ENCODE results near the gene GRN. TPM values are rescaled to one million over a fixed set of nuclear protein-coding genes. Genes with fewer than 3 reads are reported as not detected.
A peak's percentile ranks its signal among the peaks of the same experiment; 100 is the strongest.

Gene GRN
- total RNA-seq, 1 donor from 2014 or later: 270 TPM

GRCh38 chr17:44320066-44320465 lies 25.0 kb upstream of the GRN start:
- no peaks in the 10 kb centered on the region for H3K9me3 ChIP-seq (ENCODE audit: control insufficient read depth in 3 of 3, low read length in 3 of 3)
- peaks cover 8 to 14% (median 12%) of the 10 kb centered on the region in 3 donors for H3K4me1 ChIP-seq (ENCODE audit: control insufficient read depth in 3 of 3, insufficient read depth in 3 of 3, low read length in 3 of 3)
- H3K27ac ChIP-seq (ENCODE audit: low read depth, low read length): no peak overlapping the region
- no peak overlapping the region for H3K9ac ChIP-seq (ENCODE audit: low read depth in 1 of 3, low read length in 3 of 3)
- H3K36me3 ChIP-seq (ENCODE audit: control insufficient read depth in 3 of 3, insufficient read depth in 3 of 3, low read length in 3 of 3): peaks cover 28 to 30% (median 29%) of the 10 kb centered on the region in 3 donors
- no peak overlapping the region for H3K4me3 ChIP-seq (ENCODE audit: low read length in 3 of 3)
- H3K27me3 ChIP-seq (ENCODE audit: control insufficient read depth in 3 of 3, insufficient read depth in 3 of 3, low read length in 3 of 3): peaks cover 25 to 32% (median 28%) of the 10 kb centered on the region in 3 donors

GRCh38 chr17:44321246-44322120 lies 23.6 kb upstream of the GRN start:
- H3K27ac ChIP-seq (ENCODE audit: low read depth, low read length): no peak overlapping the region
- H3K9me3 ChIP-seq (ENCODE audit: control insufficient read depth in 3 of 3, low read length in 3 of 3): no peaks in the 10 kb centered on the region
- H3K4me3 ChIP-seq (ENCODE audit: low read length in 3 of 3): no peak overlapping the region
- peaks cover 15 to 19% (median 17%) of the 10 kb centered on the region in 3 donors for H3K27me3 ChIP-seq (ENCODE audit: control insufficient read depth in 3 of 3, insufficient read depth in 3 of 3, low read length in 3 of 3)
- H3K4me1 ChIP-seq (ENCODE audit: control insufficient read depth in 3 of 3, insufficient read depth in 3 of 3, low read length in 3 of 3): peaks cover 8 to 28% (median 15%) of the 10 kb centered on the region in 3 donors
- H3K9ac ChIP-seq (ENCODE audit: low read depth in 1 of 3, low read length in 3 of 3): no peak overlapping the region
- peaks cover 28 to 30% (median 29%) of the 10 kb centered on the region in 3 donors for H3K36me3 ChIP-seq (ENCODE audit: control insufficient read depth in 3 of 3, insufficient read depth in 3 of 3, low read length in 3 of 3)

GRCh38 chr17:44322236-44322895 lies 22.7 kb upstream of the GRN start:
- Histone ChIP-seq H3K4me1 (ENCODE audit: control insufficient read depth in 3 of 3, insufficient read depth in 3 of 3, low read length in 3 of 3) (peaks cover 11 to 28% (median 19%) of the 10 kb centered on the region in 3 donors), H3K27ac (ENCODE audit: low read depth, low read length) (no peak overlapping the region), H3K27me3 (ENCODE audit: control insufficient read depth in 3 of 3, insufficient read depth in 3 of 3, low read length in 3 of 3) (peaks cover 7 to 11% (median 8%) of the 10 kb centered on the region in 3 donors), H3K9me3 (ENCODE audit: control insufficient read depth in 3 of 3, low read length in 3 of 3) (no peaks in the 10 kb centered on the region), H3K36me3 (ENCODE audit: control insufficient read depth in 3 of 3, insufficient read depth in 3 of 3, low read length in 3 of 3) (peaks cover 28 to 30% (median 29%) of the 10 kb centered on the region in 3 donors), H3K9ac (ENCODE audit: low read depth in 1 of 3, low read length in 3 of 3) (no peak overlapping the region), H3K4me3 (ENCODE audit: low read length in 3 of 3) (no peak overlapping the region)

- no peak overlapping the region for H3K27ac ChIP-seq (ENCODE audit: low read depth, low read length)
- H3K9ac ChIP-seq (ENCODE audit: low read depth in 1 of 3, low read length in 3 of 3): peak overlapping the region; percentile 79 to 92 (median 87)
- H3K4me1 ChIP-seq (ENCODE audit: control insufficient read depth in 3 of 3, insufficient read depth in 3 of 3, low read length in 3 of 3): peaks cover 11 to 28% (median 19%) of the 10 kb centered on the region in 3 donors
- peak overlapping the region; percentile 74 to 92 (median 91) for H3K4me3 ChIP-seq (ENCODE audit: low read length in 3 of 3)
- peaks cover 28 to 30% (median 29%) of the 10 kb centered on the region in 3 donors for H3K36me3 ChIP-seq (ENCODE audit: control insufficient read depth in 3 of 3, insufficient read depth in 3 of 3, low read length in 3 of 3)
- H3K27me3 ChIP-seq (ENCODE audit: control insufficient read depth in 3 of 3, insufficient read depth in 3 of 3, low read length in 3 of 3): no peaks in the 10 kb centered on the region
- no peaks in the 10 kb centered on the region for H3K9me3 ChIP-seq (ENCODE audit: control insufficient read depth in 3 of 3, low read length in 3 of 3)
Measured at GRCh38 chr17:44323359-44324091, 21.6 kb upstream of the GRN start.

- H3K27me3 ChIP-seq (ENCODE audit: control insufficient read depth in 3 of 3, insufficient read depth in 3 of 3, low read length in 3 of 3): no peaks in the 10 kb centered on the region
- peaks cover 28 to 30% (median 29%) of the 10 kb centered on the region in 3 donors for H3K36me3 ChIP-seq (ENCODE audit: control insufficient read depth in 3 of 3, insufficient read depth in 3 of 3, low read length in 3 of 3)
- no peaks in the 10 kb centered on the region for H3K9me3 ChIP-seq (ENCODE audit: control insufficient read depth in 3 of 3, low read length in 3 of 3)
- H3K4me1 ChIP-seq (ENCODE audit: control insufficient read depth in 3 of 3, insufficient read depth in 3 of 3, low read length in 3 of 3): peaks cover 11 to 28% (median 19%) of the 10 kb centered on the region in 3 donors
- peak overlapping the region; percentile 74 to 92 (median 91) for H3K4me3 ChIP-seq (ENCODE audit: low read length in 3 of 3)
- H3K9ac ChIP-seq (ENCODE audit: low read depth in 1 of 3, low read length in 3 of 3): peak overlapping the region; percentile 79 to 92 (median 87)
- H3K27ac ChIP-seq (ENCODE audit: low read depth, low read length): peak overlapping the region; percentile 87
Measured at GRCh38 chr17:44324092-44324570, 21.0 kb upstream of the GRN start.

- peak within 1 kb of the TSS; percentile 87 for H3K27ac ChIP-seq (ENCODE audit: low read depth, low read length)
- H3K27me3 ChIP-seq (ENCODE audit: control insufficient read depth in 3 of 3, insufficient read depth in 3 of 3, low read length in 3 of 3): no peaks in the 10 kb centered on the region
- H3K9ac ChIP-seq (ENCODE audit: low read depth in 1 of 3, low read length in 3 of 3): peak within 1 kb of the TSS; percentile 79 to 92 (median 87)
- peaks cover 11 to 28% (median 19%) of the 10 kb centered on the region in 3 donors for H3K4me1 ChIP-seq (ENCODE audit: control insufficient read depth in 3 of 3, insufficient read depth in 3 of 3, low read length in 3 of 3)
- H3K36me3 ChIP-seq (ENCODE audit: control insufficient read depth in 3 of 3, insufficient read depth in 3 of 3, low read length in 3 of 3): peaks cover 24 to 27% (median 25%) of the 10 kb centered on the region in 3 donors
- peak within 1 kb of the TSS; percentile 79 to 92 (median 91) for H3K4me3 ChIP-seq (ENCODE audit: low read length in 3 of 3)
- H3K9me3 ChIP-seq (ENCODE audit: control insufficient read depth in 3 of 3, low read length in 3 of 3): no peaks in the 10 kb centered on the region
Measured at GRCh38 chr17:44324571-44325275, 20.4 kb upstream of the GRN start, which contains the start of gene SLC25A39. Gene SLC25A39 (minus strand): TSS chr17:44324823. CDS start chr17:44323562, 1,261 bp downstream.

- Histone ChIP-seq H3K27me3 (ENCODE audit: control insufficient read depth in 3 of 3, insufficient read depth in 3 of 3, low read length in 3 of 3) (no peaks in the 10 kb centered on the region), H3K4me3 (ENCODE audit: low read length in 3 of 3) (peak overlapping the region; percentile 53 to 61 (median 54)), H3K27ac (ENCODE audit: low read depth, low read length) (no peak overlapping the region), H3K9ac (ENCODE audit: low read depth in 1 of 3, low read length in 3 of 3) (peak overlapping the region in 2 of 3 donors; percentile 33 to 77), H3K36me3 (ENCODE audit: control insufficient read depth in 3 of 3, insufficient read depth in 3 of 3, low read length in 3 of 3) (peaks cover 5 to 7% (median 5%) of the 10 kb centered on the region in 3 donors), H3K9me3 (ENCODE audit: control insufficient read depth in 3 of 3, low read length in 3 of 3) (no peaks in the 10 kb centered on the region), H3K4me1 (ENCODE audit: control insufficient read depth in 3 of 3, insufficient read depth in 3 of 3, low read length in 3 of 3) (peaks cover 15 to 33% (median 25%) of the 10 kb centered on the region in 3 donors)
Measured at GRCh38 chr17:44326861-44327444, 18.1 kb upstream of the GRN start.

GRCh38 chr17:44327715-44328449 lies 17.2 kb upstream of the GRN start:
- H3K9ac ChIP-seq (ENCODE audit: low read depth in 1 of 3, low read length in 3 of 3): no peak overlapping the region
- H3K27ac ChIP-seq (ENCODE audit: low read depth, low read length): no peak overlapping the region
- no peaks in the 10 kb centered on the region for H3K27me3 ChIP-seq (ENCODE audit: control insufficient read depth in 3 of 3, insufficient read depth in 3 of 3, low read length in 3 of 3)
- no peaks in the 10 kb centered on the region for H3K36me3 ChIP-seq (ENCODE audit: control insufficient read depth in 3 of 3, insufficient read depth in 3 of 3, low read length in 3 of 3)
- H3K4me1 ChIP-seq (ENCODE audit: control insufficient read depth in 3 of 3, insufficient read depth in 3 of 3, low read length in 3 of 3): peaks cover 15 to 30% (median 24%) of the 10 kb centered on the region in 3 donors
- no peak overlapping the region for H3K4me3 ChIP-seq (ENCODE audit: low read length in 3 of 3)
- no peaks in the 10 kb centered on the region for H3K9me3 ChIP-seq (ENCODE audit: control insufficient read depth in 3 of 3, low read length in 3 of 3)
